Kidney (tissue), 14 donors: ENCODE results near the gene CLMN. TPM values are rescaled to one million over a fixed set of nuclear protein-coding genes. Genes with fewer than 3 reads are reported as not detected.
A peak's percentile ranks its signal among the peaks of the same experiment; 100 is the strongest.

Experiments used
- DNase-seq, 5 donors: peaks; one replicate each; pipeline ENCODE4 v3.0.0-alpha.2; 2013 to 2020
- FAIRE-seq: peaks from 2 replicates; lab custom pipeline; 2012; peaks lifted over from hg19 to GRCh38; lab: Jason Lieb, UNC
- H3K27ac ChIP-seq, 2 donors: one replicate each; pipeline ENCODE4 v1.7.0; 2013; ENCODE audit warnings: low read depth in 2 of 2, low read length in 2 of 2, inconsistent platforms in 1 of 2
- H3K27me3 ChIP-seq: one replicate; pipeline ENCODE4 v1.7.1; 2013; ENCODE audit warnings: low read length, inconsistent platforms; ENCODE audit not compliant: control insufficient read depth, insufficient read depth
- H3K36me3 ChIP-seq, 3 donors: one replicate each; pipeline versions ENCODE4 v1.7.0 to v1.7.1; 2013; ENCODE audit warnings: low read length in 3 of 3, control low read depth in 1 of 3, inconsistent platforms in 1 of 3; ENCODE audit not compliant: insufficient read depth in 3 of 3, control insufficient read depth in 2 of 3
- H3K4me1 ChIP-seq, 3 donors: one replicate each; pipeline versions ENCODE4 v1.7.0 to v1.7.1; 2013; ENCODE audit warnings: low read length in 3 of 3, inconsistent platforms in 1 of 3, low read depth in 1 of 3; ENCODE audit not compliant: control insufficient read depth in 2 of 3, insufficient read depth in 2 of 3
- H3K4me3 ChIP-seq, 3 donors: one replicate each; pipeline versions ENCODE4 v1.7.0 to v1.8.1; 2013; ENCODE audit warnings: low read length in 3 of 3, control low read depth in 1 of 3, inconsistent platforms in 1 of 3
- H3K9ac ChIP-seq, 3 donors: one replicate each; pipeline versions ENCODE4 v1.7.0 to v1.7.1; 2013; ENCODE audit warnings: low read length in 3 of 3, control low read depth in 1 of 3, inconsistent platforms in 1 of 3
- H3K9me3 ChIP-seq, 3 donors: one replicate each; pipeline versions ENCODE4 v1.7.0 to v1.7.1; 2013; ENCODE audit warnings: low read length in 3 of 3, control low read depth in 1 of 3, inconsistent platforms in 1 of 3; ENCODE audit not compliant: control insufficient read depth in 2 of 3, insufficient read depth in 1 of 3
- CTCF ChIP-seq: IDR thresholded peaks from 3 replicates; pipeline ENCODE4 v1.5.1; 2012; ENCODE audit warnings: mild to moderate bottlenecking, moderate library complexity, borderline replicate concordance; ENCODE audit not compliant: insufficient read depth; ENCODE audit errors: extremely low read depth
- intact Hi-C: fragments of 100-400 bp; cut with DNase I; formaldehyde crosslinking; loops from one replicate; pipeline ENCODE4 v1.11.1; 2022
- polyA plus RNA-seq: library from polyadenylated mRNA; stranded (reverse); fragments of 350-450 nt; fragmentation: Illumina TruSeq; extraction: RNeasy Lipid Tissue Mini Kit (QIAGEN cat#74804); gene quantifications from one replicate; pipeline ENCODE4 v1.2.3, GENCODE V29; 2014; ENCODE audit warnings: low read depth, low replicate concordance; ENCODE audit not compliant: insufficient read depth
- total RNA-seq: library from RNA; stranded (reverse); fragmentation: NEBNext Ultra II Directional; extraction: Animal tissue kit (Norgen Biotek cat#: 25700); gene quantifications from one replicate; pipeline ENCODE4 v1.2.1, GENCODE V29; 2021
- donor health status: control.
- donor health status: control.
- donor health status: control.
- donor health status: control.
- donor health status: control.
- donor health status: DM: yes; HTN: yes; CAD: no.
- donor health status: Normal renal cell carcinoma (clear cell type).

CLMN gene
- total and polyA plus RNA-seq, 2 donors from 2014 or later = 33.1 to 151 TPM

DNA sequence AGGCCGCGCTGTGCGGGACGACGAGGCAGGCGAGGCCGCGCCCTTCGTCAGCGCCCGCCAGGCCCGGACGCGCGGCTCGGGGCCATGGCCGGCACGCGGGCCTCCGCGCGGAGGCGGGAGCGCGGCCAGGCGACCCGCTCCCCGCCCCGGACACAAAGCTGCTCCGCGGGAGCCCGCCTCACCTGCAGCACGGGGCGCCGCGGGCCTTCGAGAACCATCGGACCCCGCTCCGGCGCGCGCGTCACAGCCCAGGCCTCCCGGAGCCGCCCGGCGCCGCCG lies 162.7 kb downstream of the CLMN start:
- H3K9ac ChIP-seq = peak overlapping the region in 2 of 3 donors; percentile 61 to 95
- no peaks in the 10 kb centered on the region for H3K27me3 ChIP-seq
- no peak for TF ChIP-seq CTCF
- peaks cover 0 to 25% (median 8%) of the 10 kb centered on the region in 3 donors for H3K4me1 ChIP-seq
- DNase-seq (no peak), FAIRE-seq (no peak)
- H3K9me3 ChIP-seq = no peaks in the 10 kb centered on the region
- H3K36me3 ChIP-seq = no peaks in the 10 kb centered on the region
- H3K4me3 ChIP-seq = peak overlapping the region in 1 of 3 donors; percentile 67
- intact Hi-C loops = no loop called here
- H3K27ac ChIP-seq = peak overlapping the region; percentile 94 to 97

DNA sequence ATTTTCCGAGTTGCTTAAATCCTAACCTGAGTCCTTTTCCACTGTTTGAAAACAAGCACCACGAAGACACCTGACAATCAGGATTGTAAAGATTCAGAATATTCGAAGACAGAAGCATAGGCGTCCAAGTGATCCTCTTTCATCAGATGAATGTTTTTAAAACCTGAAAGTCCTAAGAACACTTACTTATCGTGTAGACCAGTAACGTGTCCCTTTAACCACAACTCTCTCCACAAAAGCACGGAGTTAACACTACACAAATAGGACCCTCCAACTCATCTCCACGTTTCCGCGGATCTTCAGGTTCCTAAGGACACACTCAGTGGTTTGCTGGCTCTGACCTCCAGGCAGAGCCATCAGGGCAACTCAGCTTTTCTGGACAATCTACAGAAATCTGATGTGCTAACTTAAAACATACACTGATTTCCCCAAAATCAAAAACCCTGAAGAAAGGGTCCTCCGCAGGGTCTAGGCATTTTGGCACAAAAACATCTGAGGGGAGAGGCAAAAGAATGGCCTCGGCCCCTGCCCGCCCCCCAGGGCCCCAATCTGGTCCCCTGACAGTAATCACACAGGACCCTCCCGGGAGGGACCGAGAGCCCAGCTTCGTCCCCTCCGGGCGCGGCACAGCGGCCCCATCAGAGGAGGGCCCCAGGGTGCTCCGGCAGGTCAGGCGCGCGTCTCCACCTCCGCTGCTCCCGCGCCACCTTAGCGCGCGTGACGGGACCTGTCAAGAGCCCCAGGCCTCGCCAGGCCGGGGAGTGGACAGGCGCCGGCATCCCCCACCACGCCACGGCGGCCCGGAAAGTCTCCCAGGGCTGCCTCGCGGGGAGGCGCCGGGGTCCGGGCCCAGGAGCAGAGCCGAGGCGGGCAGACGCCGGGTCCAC lies 163.3 kb downstream of the CLMN start:
- intact Hi-C loops = no loop called here
- FAIRE-seq = no peak

GRCh38 chr14:95155045-95155444 lies 164.7 kb downstream of the CLMN start:
- no peak overlapping the region for H3K9ac ChIP-seq
- intact Hi-C loops = no loop called here
- no peaks in the 10 kb centered on the region for H3K36me3 ChIP-seq
- H3K4me1 ChIP-seq = peaks cover 0 to 30% (median 12%) of the 10 kb centered on the region in 3 donors
- no peak for TF ChIP-seq CTCF
- peak overlapping the region in 2 of 3 donors; percentile 67 to 84 for H3K4me3 ChIP-seq
- DNase-seq (no peak), FAIRE-seq (no peak)
- H3K27me3 ChIP-seq = no peaks in the 10 kb centered on the region
- no peaks in the 10 kb centered on the region for H3K9me3 ChIP-seq
- H3K27ac ChIP-seq = no peak overlapping the region

More for the DNA sequence above, 163.3 kb downstream of the CLMN start:
- H3K4me3 ChIP-seq = peak overlapping the region; percentile 54 to 84 (median 67)
- no peaks in the 10 kb centered on the region for H3K27me3 ChIP-seq
- peak; percentile 40 to 88 (median 61) for DNase-seq
- peak overlapping the region; percentile 74 to 97 for H3K27ac ChIP-seq
- peak overlapping the region; percentile 55 to 80 (median 61) for H3K9ac ChIP-seq
- TF ChIP-seq CTCF = no peak
- H3K9me3 ChIP-seq = no peaks in the 10 kb centered on the region
- no peaks in the 10 kb centered on the region for H3K36me3 ChIP-seq
- H3K4me1 ChIP-seq = peaks cover 0 to 29% (median 12%) of the 10 kb centered on the region in 3 donors
